GM19099 (cell line): ENCODE data around the gene RPTOR.

Source experiments
- POLR2A ChIP-seq: IDR thresholded peaks from 3 replicates; pipeline ENCODE4 v1.6.1; 2011; ENCODE audit warnings: low read depth; ENCODE audit not compliant: insufficient read length; ENCODE audit errors: extremely low read depth

RPTOR gene

GRCh38 chr17:80888276-80889160, 343.9 kb downstream of the RPTOR start:
- no peak for TF ChIP-seq POLR2A

GRCh38 chr17:80889231-80890195, 344.9 kb downstream of the RPTOR start:
- TF ChIP-seq POLR2A = no peak

GRCh38 chr17:80890196-80890920, 345.7 kb downstream of the RPTOR start:
- TF ChIP-seq POLR2A = no peak

GRCh38 chr17:80890921-80891396, 346.3 kb downstream of the RPTOR start:
- TF ChIP-seq POLR2A = no peak

GRCh38 chr17:80891397-80892018, 346.9 kb downstream of the RPTOR start:
- no peak for TF ChIP-seq POLR2A

- TF ChIP-seq POLR2A = peak; percentile 43
These were observed 347.6 kb downstream of the RPTOR start for GRCh38 chr17:80892019-80892855.

GRCh38 chr17:80892900-80893603, 348.4 kb downstream of the RPTOR start:
- TF ChIP-seq POLR2A = no peak

- no peak for TF ChIP-seq POLR2A
These were observed 349.2 kb downstream of the RPTOR start for GRCh38 chr17:80893604-80894438.

GRCh38 chr17:80894439-80894721, 349.7 kb downstream of the RPTOR start:
- no peak for TF ChIP-seq POLR2A

GRCh38 chr17:80894726-80895125, 350.1 kb downstream of the RPTOR start:
- TF ChIP-seq POLR2A = no peak

- no peak for TF ChIP-seq POLR2A
These were observed 350.7 kb downstream of the RPTOR start for GRCh38 chr17:80895366-80895765.

GRCh38 chr17:80898716-80899115, 354.1 kb downstream of the RPTOR start:
- TF ChIP-seq POLR2A = no peak
